Activated naive CD4-positive, alpha-beta T cell treated with anti-CD3 and anti-CD28 coated beads, Interleukin-2, amount 10 ng/mL, durations not matched to agents 7 days and 5 days (primary cell): ENCODE data around the gene FLT3.

Experiments
- CTCF ChIA-PET: fragments of 350-600 bp; sonication (Branson Sonifier 250); formaldehyde crosslinking; loops from one replicate; lab custom pipeline; 2021; ENCODE audit warnings: antibody characterized with exemption; lab: Charles Lee
- DNase-seq: peaks from one replicate; pipeline ENCODE4 v3.0.0-alpha.2; 2020
- H3K27ac Mint-ChIP-seq: one replicate; pipeline ENCODE4 v1.8.0; 2021; ENCODE audit warnings: mild to moderate bottlenecking, moderate library complexity, mixed read lengths
- H3K27me3 Mint-ChIP-seq: one replicate; pipeline ENCODE4 v1.8.0; 2021; ENCODE audit warnings: mild to moderate bottlenecking, mixed read lengths
- H3K36me3 Mint-ChIP-seq: one replicate; pipeline ENCODE4 v1.8.0; 2021; ENCODE audit warnings: mixed read lengths
- H3K4me1 Mint-ChIP-seq: one replicate; pipeline ENCODE4 v1.8.0; 2021; ENCODE audit warnings: mixed read lengths
- H3K4me3 Mint-ChIP-seq: one replicate; pipeline ENCODE4 v1.8.0; 2021; ENCODE audit warnings: mild to moderate bottlenecking, moderate library complexity, mixed read lengths
- H3K9me3 Mint-ChIP-seq: one replicate; pipeline ENCODE4 v1.8.0; 2021; ENCODE audit warnings: mixed read lengths

FLT3 gene

DNA sequence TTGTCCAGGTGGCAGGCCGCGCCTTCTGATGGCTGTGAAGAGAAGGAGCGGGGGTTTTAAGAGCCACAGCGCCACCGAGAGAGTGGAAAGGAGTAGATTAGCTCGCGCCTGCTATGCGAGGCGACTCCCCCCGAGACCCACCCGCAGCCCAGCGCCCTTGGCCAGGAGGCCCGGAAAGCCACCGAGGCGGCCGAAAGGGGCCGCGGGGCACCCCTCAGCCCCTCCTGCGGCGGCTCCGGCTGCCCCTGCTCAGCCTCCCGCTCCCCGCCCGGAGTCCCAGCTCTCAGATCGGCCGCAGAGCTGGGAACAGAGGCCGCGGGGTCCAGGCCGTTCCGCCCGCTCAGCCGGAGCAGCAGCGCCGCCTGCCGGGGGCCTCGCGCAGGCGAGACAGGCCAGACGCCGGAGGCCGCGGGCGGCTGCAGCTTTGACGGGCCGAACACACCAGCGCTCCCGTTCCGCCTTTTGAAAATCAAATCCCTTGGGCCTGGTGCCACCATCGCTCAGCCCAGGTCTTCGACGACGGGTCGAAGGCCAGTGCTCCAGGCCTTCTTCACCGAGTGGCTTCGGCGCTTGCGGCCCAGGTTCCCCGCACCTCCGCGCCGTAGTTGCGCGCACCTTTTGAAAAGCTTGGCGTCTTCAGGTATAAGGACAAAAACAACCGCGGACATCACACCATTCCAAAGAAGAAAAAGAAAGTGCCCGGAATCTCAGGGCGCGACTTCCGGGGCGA, 146.5 kb downstream of the FLT3 start:
- Mint-ChIP-seq H3K4me3 (peak overlapping the region; percentile 60), H3K36me3 (peaks cover 1% of the 10 kb centered on the region), H3K4me1 (peaks cover 13% of the 10 kb centered on the region), H3K27ac (peak overlapping the region; percentile 67), H3K9me3 (no peaks in the 10 kb centered on the region), H3K27me3 (peaks cover 77% of the 10 kb centered on the region)
- CTCF ChIA-PET: interaction anchor here (0.8 to 7.0 kb wide), 20 partner anchors 11 to 969 kb away, joined by 3 to 41 read pairs (median 4); no protein-coding TSS in a partner anchor
- peak; percentile 69 for DNase-seq
